HG03066 (cell line): ENCODE results near the gene CHD6.

Experiments used
- ATAC-seq: cut with Tn5 transposase; IDR thresholded peaks from one replicate; pipeline ENCODE4 v1.9.1; 2021; ENCODE audit warnings: low read depth; ENCODE audit not compliant: unreplicated experiment

Gene CHD6

GRCh38 chr20:41476446-41476845 is 141.7 kb downstream of the CHD6 start:
- ATAC-seq = no peak

DNA sequence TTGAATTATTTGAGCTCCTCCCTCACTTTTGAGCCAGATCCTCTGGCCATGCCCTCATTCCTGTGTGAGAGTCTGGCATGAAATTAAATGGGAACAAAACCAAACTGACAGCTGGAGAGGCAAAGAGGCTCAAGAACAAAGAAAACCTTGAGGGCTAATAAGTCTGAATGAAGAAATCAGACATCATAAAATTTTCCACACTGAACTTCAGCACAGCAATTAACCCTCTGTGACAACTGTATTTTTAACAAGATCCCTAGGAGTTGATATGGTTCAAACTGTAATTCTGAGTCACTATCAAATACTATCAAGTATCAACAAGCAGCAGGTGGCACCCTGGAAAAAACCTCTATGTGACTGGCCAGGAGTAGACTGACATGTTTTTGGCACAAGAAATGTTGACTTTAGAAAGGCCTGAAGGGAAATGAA is 142.2 kb downstream of the CHD6 start:
- no peak for ATAC-seq

GRCh38 chr20:41475503-41475902 is 142.7 kb downstream of the CHD6 start:
- no peak for ATAC-seq

DNA sequence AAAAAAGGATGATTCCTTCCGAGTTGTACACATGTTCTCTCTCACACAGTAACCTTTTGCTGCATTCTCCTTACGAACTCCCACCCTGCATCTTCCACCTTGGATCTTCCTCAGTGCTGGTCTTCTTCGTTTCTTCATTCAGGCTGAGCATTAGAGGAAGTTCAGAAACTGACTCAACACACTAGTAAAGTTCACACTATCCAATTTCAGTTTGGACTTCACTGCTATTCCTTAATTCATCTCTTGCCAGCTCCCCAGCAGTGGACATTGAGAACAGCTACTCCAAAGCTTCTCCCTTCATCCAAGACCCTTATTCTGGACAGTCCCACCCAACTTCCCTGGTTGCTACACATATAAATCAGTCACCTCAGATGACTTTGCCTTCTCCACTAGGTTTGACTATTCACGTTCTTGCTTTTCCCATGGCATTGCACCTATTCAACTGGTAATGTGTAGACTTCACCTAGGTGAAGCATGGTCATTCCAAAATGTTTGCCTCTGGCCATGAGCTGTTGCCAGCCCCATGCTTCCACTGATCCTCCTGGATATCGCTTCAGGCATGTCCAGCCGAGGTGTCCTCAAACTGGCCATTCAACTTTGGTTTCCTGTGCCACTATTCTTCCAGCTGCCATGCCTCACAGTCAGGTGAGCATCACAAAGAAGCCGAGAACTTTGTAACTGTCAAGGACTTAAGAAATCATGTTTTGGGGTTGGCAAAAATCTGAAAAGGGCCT is 147.6 kb downstream of the CHD6 start:
- ATAC-seq = no peak

- ATAC-seq = no peak
Measured at GRCh38 chr20:41469868-41470267, 148.3 kb downstream of the CHD6 start.

GRCh38 chr20:41468994-41469600 is 149.1 kb downstream of the CHD6 start:
- ATAC-seq = no peak

GRCh38 chr20:41467690-41468089 is 150.5 kb downstream of the CHD6 start:
- no peak for ATAC-seq

- no peak for ATAC-seq
Measured at GRCh38 chr20:41467220-41467619, 151.0 kb downstream of the CHD6 start.

DNA sequence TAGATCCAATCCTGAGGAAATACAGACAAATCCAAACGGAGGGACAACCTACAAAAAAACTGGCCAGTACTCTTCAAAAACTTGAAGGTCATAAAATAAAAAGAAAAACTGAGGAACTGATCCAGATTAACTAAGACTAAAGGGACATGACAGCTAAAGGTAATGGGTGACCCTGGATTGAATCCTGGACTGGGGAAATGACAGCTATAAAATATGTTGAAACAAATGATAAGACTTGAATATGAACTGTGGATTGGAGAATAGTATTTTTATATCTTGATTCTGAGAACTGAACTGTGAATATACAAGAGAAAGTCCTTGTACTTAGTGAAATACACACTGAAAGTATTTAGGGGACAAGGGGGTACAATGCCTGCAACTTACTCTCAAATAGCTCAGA is 154.6 kb downstream of the CHD6 start:
- ATAC-seq = no peak

DNA sequence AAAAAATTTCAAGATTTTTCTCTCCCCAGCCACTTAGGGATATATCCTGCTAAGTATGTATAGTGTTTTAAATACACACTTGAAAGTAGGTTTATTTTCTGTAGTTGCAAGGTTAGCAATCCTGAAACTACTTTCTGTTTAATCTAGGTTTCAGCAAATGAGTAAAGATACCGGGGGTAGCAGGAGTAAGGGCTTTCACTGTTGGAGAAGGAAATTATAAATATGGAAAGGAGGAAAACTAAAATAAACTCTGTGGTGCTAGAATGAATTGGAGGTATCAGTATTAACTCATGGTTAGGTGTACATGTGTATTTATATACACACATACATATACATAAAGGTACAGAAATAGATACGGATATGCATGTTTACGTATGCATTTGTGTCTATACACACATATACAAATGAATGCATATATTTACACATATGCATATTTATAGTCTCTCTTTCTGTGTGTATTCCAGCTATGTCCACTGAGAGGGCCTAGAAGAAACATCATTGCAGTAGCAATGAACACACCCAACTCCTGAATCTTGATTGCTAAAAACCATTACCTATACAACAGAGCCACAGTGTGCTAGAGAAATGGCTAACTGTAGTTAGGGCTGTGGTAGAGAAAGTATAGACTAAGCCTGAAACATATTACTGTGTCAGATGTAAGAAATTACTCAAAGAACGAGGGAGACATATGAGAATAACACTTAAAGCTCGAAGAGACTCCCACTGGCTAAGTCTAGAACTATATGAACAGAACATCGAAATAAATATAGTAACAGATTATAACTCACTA is 155.6 kb downstream of the CHD6 start:
- peak; percentile 67 for ATAC-seq

DNA sequence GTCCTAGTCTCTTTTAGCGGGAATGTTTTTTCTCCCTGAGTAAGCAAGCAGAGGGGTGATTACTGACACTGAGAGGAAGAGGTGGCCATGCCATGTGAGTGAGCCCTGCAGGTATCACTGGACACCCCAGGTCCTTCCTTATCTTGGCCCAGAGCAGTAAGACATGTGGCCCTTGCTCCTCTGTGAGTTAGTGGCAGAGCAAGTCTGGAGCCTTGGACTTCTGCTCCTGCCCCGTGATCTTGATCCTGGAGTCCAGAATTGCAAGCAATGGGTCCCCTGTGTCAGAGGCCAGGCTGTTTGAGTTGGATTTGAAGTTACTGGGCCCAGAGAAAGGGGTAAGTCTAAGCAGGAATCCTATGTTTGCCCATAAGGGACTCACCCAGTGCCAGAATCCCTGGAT is 159.4 kb downstream of the CHD6 start:
- ATAC-seq = no peak

GRCh38 chr20:41457173-41457857 is 160.9 kb downstream of the CHD6 start:
- no peak for ATAC-seq

- ATAC-seq = no peak
Measured at GRCh38 chr20:41456351-41456750, 161.8 kb downstream of the CHD6 start.

DNA sequence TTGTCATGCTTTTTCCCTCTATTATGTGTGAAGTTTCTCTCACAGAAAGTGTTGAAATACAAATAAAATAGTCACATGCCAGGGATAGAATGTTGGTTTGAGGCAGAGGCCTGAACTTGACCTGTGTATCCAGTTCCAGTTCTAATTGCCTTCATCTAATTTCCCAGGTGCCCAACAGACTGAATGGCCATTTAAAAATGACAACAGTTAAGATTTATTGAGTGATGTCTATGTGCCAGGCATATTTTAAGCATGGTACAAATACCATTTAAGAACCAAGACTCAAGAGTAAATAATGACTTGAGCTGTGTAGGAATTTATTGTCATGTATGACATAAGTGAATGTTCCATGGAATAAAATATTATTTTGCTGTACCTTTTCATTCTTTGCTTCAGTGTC is 163.9 kb downstream of the CHD6 start:
- ATAC-seq = no peak

GRCh38 chr20:41453010-41453950 is 164.9 kb downstream of the CHD6 start:
- ATAC-seq = no peak

DNA sequence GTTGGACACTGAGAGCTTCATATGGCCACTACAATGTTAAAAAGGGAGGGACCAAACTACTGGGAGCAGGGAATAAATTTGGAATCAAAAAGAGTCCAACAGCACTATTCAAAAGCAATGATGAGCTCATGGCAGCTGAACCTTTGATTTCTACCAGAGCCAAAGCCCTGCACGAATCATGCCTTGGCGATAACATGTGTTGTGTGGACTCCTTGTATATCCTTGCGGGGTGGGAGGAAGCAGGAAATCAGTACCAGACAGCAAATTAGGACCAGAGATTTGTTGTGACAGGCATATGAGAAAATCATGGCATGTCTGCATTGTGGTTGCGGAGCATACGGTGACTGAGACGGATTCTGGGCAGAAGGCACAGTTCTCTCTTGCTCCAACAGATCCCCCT is 166.0 kb downstream of the CHD6 start:
- no peak for ATAC-seq

GRCh38 chr20:41447006-41447405 is 171.2 kb downstream of the CHD6 start:
- ATAC-seq = no peak

GRCh38 chr20:41446456-41446855 is 171.7 kb downstream of the CHD6 start:
- ATAC-seq = no peak

DNA sequence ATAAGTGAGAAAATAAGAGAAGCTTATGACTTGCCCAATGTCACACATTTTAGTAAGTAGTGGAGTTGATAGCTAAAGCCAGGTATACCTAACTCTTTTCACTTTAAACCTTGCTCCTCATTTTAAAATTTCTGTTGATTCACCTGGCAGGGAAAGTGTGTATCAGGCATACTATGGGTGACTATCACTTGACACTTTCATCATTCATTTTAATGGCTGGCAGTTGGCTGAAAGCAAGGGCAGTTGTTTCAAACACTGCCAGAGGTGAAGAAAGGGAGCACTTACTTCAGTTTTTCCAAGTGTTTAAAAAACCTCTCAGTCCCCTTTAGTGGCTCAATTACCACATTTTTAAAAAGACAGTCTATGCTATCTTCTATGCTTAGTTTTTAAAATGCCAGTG is 173.4 kb downstream of the CHD6 start:
- no peak for ATAC-seq

GRCh38 chr20:41443691-41444090 is 174.5 kb downstream of the CHD6 start:
- ATAC-seq = no peak
